DMS 273 (cell line): ENCODE measurements around the gene CHST11.
"Not testable (repeated sequence)": the region's sequence is repeated elsewhere in the genome, so short reads cannot be mapped to it uniquely, and the experiment has no call there.

Experiments used
- DNase-seq: peaks from one replicate; lab custom pipeline; 2025; ENCODE audit not compliant: unreplicated experiment; lab: John Stamatoyannopoulos, UW

Gene CHST11

GRCh38 chr12:104600036-104600712 lies 143.4 kb downstream of the CHST11 start:
- no peak for DNase-seq

DNA sequence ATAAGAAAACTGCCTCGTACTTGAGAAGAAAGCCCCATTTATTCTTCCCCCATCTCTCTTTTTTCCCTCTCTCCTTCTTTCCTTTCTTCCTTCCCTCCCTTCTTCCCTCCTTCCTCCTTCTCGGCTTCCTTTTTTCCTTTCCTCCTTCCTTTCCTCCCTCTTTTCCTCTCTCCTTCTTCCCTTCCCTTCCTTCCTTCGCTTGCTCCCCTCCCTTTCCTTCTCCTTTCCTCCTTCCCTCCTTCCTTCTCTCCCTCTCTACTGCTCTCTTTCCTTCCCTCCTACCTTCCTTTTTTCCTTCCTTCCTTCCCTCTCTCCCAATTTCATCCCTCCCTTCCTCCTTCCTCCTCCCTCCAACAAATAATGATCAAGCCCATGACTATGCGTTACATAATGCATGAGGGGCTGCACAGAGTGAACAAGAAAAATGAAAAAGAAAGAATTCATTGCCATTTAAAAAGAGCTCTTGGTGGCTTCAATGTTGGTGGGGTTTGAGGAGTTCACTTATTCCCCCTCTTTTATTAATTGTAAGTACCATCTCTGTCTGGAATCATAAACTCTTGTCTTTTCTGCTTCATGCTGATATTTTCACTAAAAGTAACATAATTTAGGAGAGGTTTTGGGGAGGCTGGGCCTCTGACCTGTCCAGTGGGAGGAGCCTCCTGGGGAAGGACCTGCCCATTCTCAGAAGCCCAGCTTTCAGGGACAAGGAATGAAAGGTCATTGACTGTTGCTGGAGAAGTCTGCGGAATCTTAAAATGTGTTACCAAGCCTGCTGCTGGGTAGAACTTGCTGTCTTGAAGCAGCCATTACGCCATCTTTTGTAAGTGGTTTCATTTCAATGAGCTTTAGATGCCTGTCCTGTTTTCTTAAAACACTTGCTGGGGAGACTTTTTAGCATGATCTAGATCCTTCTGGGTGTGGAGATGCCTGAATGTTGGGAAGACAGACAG lies 144.3 kb downstream of the CHST11 start:
- DNase-seq: no peak

DNA sequence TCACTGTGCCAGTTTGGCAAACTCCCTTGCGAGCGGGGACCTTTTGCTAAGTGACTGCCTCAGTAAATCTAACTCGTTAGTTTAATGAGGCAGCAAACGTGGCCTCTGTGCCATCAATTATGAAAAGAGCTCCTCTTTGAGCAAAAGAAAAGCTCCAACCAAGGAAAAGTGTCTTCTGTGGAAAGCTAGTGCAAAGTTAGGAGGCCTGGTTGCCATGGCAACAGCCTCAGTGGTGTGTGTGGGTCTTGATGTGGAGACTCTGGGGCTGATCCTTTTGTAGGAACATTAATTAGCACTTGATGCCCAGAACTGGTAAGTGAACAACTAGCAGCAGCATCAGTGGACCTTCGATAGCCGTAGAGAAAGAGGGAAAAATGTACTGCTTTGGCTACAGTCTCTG lies 145.7 kb downstream of the CHST11 start:
- DNase-seq: peak; percentile 35

GRCh38 chr12:104602896-104603295 lies 146.1 kb downstream of the CHST11 start:
- no peak for DNase-seq

DNA sequence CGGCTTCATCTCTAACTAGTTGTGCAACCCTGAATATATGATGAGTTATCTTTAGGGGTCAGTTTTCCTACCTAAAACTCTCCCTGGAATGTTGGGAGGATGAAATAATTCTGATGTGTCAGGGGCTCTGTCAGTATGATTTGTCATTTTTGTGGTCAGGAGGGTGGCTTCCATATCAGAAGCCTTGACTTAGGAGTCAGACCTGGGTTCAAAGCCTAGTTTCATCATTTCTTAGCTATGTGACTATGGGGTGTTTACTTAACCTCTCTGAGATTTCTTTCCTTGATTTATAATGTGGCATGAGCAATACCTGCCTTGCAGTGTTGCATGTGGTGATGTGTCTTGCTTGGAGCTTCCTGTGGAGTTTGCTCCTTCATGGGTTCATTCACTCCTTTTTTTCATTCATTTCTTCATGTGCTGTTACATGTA lies 146.8 kb downstream of the CHST11 start:
- no peak for DNase-seq

DNA sequence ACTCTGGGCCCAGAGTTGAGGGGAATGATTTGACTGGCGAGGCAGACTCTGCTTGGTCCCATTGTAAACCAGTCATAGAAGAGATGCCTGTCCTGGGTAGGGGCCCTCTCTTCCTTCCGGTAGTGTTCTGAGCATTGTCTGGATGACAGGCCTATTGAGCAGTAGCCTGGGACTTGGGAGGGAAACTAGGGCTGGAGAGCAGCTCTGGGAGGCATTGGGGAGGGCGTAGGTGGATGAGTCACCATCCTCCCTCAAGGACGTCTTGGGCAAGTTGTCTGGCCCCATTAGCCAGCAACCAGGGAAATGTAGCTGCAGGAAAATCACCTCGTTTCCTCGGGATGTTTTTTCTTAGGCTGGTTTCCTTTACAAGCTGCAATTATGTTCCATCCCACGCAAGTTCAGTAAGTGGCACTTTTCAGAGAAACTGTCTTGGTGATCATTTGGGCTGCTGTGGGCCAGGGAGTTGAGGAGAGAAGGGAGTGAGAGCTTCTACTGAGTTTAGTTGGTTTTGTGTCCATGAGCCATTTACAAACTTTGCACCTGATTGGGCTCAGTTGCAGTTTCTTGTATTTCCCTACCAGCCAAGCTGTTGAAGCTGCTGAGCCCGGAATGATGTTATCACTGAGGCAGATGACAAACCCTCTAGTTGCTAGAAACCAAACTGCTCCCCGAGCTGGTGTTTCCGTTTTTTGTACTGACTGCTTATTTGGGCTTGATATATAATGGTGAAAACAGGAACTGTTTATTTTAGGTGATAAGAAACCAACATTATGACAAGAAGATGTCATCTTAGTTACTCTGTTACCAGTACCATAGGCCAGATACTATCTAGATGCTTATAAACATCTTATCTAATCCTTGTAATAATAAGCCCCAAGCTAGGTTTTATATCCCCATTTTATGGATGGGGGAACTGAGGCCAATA lies 147.6 kb downstream of the CHST11 start:
- no peak for DNase-seq

DNA sequence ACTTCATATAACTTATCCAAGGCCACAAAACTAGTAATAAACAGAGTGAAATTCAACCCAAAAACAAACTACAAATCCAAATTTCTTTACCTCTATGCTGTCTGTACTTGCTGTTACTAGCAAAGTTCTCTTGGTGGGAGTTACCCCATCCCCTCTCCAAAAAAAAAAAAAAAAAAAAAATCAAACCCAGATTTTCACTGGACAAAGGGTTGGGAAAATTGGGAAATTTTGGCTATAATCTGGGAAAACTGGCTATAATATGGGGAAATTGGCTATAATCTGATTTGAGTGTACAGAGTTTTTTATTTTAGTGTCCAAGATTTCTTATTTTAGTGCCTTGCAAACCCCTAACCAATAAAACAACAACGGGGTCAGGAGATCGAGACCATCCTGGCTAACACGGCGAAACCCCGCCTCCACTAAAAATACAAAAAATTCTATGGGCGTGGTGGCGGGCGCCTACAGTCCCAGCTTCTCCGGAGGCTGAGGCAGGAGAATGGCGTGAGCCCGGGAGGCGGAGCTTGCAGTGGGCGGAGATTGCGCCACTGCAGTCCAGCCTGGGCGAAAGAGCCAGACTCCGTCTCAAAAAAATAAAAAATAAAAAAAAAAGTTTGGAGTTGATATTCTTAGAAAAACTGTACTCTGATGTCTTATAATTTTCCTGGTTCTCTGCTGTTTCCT lies 148.4 kb downstream of the CHST11 start:
- no peak for DNase-seq

DNA sequence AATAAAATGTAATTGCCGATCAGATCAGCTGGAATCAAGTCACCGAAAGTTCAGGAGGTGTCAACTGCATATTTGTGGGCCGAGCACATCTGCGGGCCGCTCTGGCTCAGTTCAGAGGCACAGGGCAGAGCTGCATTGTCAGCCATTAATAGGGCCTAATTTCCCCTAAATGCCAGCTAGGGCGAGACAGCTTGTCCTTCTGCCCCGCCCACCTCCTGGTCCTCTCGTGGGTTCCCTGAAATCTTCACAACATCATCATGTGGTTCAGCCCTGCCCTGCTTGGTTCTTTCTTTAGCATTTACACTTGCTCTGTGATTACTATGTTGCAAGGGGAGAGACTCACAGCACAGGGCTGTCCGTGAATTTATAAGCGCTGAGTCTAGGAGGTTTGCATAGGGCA lies 148.9 kb downstream of the CHST11 start:
- DNase-seq: peak; percentile 24

DNA sequence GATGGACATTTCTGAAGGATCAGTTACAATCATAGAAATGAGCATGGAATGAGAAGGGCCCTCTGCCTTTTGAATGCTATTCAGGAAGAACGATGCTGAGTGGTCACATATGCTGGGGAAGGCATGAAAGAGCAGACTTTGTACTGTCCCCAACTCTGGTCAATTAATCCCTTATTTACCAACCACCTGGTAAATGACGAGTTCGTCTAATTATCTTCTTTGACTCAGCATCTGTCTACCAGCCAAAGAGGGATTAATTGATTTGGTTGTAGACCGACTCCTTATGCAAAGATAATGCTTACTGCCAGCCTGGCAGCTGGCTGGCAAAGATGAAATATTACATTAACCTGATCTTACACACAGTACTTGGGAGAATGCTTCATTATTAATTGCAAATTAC lies 152.2 kb downstream of the CHST11 start:
- peak; percentile 62 for DNase-seq

GRCh38 chr12:104609445-104609844 lies 152.7 kb downstream of the CHST11 start:
- no peak for DNase-seq

DNA sequence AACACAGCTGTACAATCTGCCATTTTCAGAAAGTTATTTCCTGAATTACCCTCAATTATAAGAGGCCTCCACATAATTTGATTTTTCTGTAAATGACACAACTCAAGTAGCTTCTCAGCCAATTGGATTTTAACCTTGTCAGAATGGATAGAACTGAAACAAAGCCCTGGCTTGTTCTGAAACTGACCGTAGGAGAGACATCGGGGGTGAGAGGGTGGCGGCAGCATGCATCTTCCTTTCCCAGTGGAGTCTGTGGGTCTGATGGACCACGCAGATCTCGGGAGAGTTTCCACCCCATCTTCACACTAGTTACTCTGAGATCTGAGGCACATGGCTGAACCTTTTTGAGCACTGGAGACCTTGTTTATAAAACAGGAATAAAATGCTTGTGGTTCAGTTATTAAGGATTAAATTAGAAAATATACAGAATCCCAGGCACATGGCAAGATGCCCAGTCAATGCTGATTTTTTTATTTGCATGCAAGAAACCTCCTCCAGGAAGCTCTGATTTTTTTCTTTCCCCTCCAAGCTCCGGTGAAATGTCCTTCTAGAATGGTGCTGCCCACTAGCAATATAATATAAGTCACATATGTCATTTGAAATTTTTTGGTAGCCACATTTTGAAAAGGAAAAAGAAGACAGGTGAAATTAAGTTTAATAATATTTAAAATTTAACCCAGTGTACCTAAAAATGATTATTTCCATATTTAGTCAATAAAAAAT lies 153.9 kb downstream of the CHST11 start:
- no peak for DNase-seq

DNA sequence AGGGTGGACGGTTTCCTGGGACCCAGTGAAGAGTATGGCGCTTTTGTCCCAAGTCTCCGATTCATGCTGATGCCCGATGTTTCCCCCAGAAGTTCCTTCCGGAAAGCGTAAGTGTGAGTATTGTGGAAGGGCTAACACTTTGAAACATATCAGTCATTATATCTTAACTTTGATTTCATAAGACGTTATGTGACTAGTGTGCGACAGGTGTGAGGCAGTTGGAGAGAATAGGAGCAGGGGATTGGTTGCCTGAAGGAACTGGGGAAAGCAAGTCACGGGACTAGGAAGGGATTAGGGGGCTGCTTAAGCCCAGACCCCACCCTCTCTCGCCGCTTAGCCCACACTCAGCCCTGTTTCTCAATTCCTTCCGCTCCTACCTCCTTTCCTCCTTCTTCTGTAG lies 154.9 kb downstream of the CHST11 start:
- DNase-seq: no peak

- DNase-seq: not testable (repeated sequence)
Measured at GRCh38 chr12:104613372-104613771, 156.6 kb downstream of the CHST11 start.

GRCh38 chr12:104615048-104615561 lies 158.4 kb downstream of the CHST11 start:
- DNase-seq: no peak

GRCh38 chr12:104618691-104619090 lies 161.9 kb downstream of the CHST11 start:
- DNase-seq: no peak

GRCh38 chr12:104619305-104619704 lies 162.6 kb downstream of the CHST11 start:
- no peak for DNase-seq

DNA sequence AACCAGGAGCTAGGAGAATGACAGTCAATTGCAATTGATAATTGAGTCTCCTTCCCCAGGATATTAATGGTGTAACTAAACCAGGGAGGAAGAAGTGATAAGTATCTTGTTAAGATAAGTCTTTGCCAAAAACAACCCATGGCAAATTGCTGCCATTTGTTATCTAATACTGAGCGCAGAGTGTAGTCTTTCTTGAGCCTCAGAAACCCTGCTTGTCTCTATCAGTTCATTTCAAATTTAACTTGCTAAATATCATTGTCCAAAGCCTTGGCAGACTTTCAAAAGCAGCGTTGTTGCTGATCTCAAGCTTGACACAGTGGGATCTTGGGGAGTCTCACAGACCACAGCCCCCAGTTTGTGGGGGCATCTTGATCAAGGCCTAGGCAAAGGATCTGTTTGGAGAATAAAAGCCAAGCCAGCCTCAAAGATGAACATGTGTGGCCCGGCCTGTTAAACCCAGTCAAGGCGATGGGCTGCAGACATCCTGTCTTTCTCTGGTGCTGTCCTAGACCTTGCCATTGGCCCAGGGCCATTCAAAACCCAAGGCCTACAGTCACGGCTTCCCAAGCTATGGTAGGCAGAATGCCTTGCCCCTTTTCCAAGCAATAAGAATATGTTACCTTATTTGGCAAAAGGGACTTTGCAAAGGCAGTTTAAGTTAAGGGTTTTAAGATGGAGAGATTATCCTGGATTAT lies 164.2 kb downstream of the CHST11 start:
- peak; percentile 24 for DNase-seq

DNA sequence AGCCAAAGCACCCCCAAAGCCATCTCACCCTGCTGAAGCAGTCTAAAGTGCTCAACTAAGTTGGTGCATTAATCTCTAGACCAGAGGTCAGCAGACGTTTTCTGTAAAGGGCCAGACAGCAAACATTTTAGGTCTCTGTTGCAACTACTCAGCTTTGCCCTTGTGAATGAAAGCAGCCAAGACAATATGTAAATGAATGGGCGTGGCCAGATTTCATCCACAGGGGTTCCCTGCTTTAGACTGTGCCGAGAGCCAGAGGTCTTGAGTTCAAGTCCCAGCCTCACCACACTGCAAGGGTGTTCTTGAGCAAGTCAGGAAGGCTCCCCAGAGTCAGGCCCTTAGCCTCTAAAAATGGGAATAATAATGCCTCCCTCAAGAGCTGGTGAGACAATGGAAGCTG lies 166.2 kb downstream of the CHST11 start:
- DNase-seq: no peak

DNA sequence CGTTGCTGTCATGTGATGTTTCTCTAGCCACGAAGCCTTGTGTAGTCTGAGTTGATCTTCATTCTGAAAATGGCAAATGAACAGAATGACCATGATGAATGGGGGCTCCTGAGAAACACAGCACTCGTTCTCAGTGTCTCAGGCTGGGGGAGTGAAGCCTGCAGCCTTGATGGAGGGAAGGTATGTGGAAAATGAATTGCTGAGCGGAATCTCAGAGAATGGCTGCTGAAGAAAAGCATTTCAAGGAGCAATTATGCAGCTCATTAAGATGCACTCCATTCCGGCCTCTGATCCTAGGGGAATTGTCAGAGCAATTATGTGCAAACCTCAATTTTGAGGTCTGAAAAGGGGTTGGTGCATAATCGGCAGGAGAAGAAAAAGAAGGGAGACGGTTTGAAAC lies 167.1 kb downstream of the CHST11 start:
- DNase-seq: no peak
